Type B pancreatic cell (in vitro differentiated cells): Measurements from ENCODE around the gene NUDT3. TPM values are rescaled to one million over a fixed set of nuclear protein-coding genes. Genes with fewer than 3 reads are reported as not detected.
A peak's percentile ranks its signal among the peaks of the same experiment; 100 is the strongest.

ENCODE experiments used
- DNase-seq: peaks from one replicate; pipeline ENCODE4 v3.0.0; 2021; ENCODE audit warnings: mixed read lengths; ENCODE audit not compliant: unreplicated experiment; ENCODE audit errors: extremely low spot score
- H3K27ac Mint-ChIP-seq: 2 replicates; pipeline ENCODE4 v1.8.0; 2021; ENCODE audit warnings: mild to moderate bottlenecking, mixed read lengths
- H3K27me3 Mint-ChIP-seq: 2 replicates; pipeline ENCODE4 v1.8.0; 2021; ENCODE audit warnings: mixed read lengths
- H3K36me3 Mint-ChIP-seq: 2 replicates; pipeline ENCODE4 v1.8.0; 2021; ENCODE audit warnings: mixed read lengths
- H3K4me1 Mint-ChIP-seq: one replicate; pipeline ENCODE4 v1.8.0; 2021; ENCODE audit warnings: mixed read lengths; ENCODE audit not compliant: unreplicated experiment
- H3K4me3 Mint-ChIP-seq: 2 replicates; pipeline ENCODE4 v1.8.0; 2021; ENCODE audit warnings: mild to moderate bottlenecking, mixed read lengths
- H3K9me3 Mint-ChIP-seq: 2 replicates; pipeline ENCODE4 v1.8.0; 2021; ENCODE audit warnings: mixed read lengths
- CTCF ChIP-seq: fragments of 200-600 bp; sonication (generic); conservative IDR thresholded peaks from 2 replicates; pipeline ENCODE4 v1.5.0; 2021; ENCODE audit warnings: antibody characterized with exemption, mild to moderate bottlenecking
- total RNA-seq: library from RNA; stranded (reverse); gene quantifications from 2 replicates; pipeline ENCODE4 v1.2.1, GENCODE V29; 2021; ENCODE audit warnings: low replicate concordance

NUDT3 gene
- total RNA-seq, 1 donor from 2014 or later: 31.9 TPM

- Mint-ChIP-seq H3K27me3 (no peaks in the 10 kb centered on the region), H3K27ac (no peak overlapping the region), H3K9me3 (no peaks in the 10 kb centered on the region), H3K4me3 (no peak overlapping the region), H3K4me1 (no peaks in the 10 kb centered on the region), H3K36me3 (no peaks in the 10 kb centered on the region)
- no peak for TF ChIP-seq CTCF
- no peak for DNase-seq
Observed at GRCh38 chr6:34436803-34437643, 44.6 kb upstream of the NUDT3 start.

- Mint-ChIP-seq H3K4me1 (no peaks in the 10 kb centered on the region), H3K4me3 (no peak overlapping the region), H3K27ac (no peak overlapping the region), H3K36me3 (no peaks in the 10 kb centered on the region), H3K27me3 (no peaks in the 10 kb centered on the region), H3K9me3 (no peaks in the 10 kb centered on the region)
- TF ChIP-seq CTCF: no peak
- DNase-seq: no peak
Observed at GRCh38 chr6:34435916-34436315, 43.4 kb upstream of the NUDT3 start.

- H3K27me3 Mint-ChIP-seq: no peaks in the 10 kb centered on the region
- H3K36me3 Mint-ChIP-seq: peaks cover 29% of the 10 kb centered on the region
- H3K4me3 Mint-ChIP-seq: peak within 1 kb of the TSS; percentile 98
- peak within 1 kb of the TSS; percentile 96 for H3K27ac Mint-ChIP-seq
- DNase-seq: peak; percentile 96
- peaks cover 21% of the 10 kb centered on the region for H3K4me1 Mint-ChIP-seq
- H3K9me3 Mint-ChIP-seq: no peaks in the 10 kb centered on the region
- TF ChIP-seq CTCF: no peak
Observed at GRCh38 chr6:34425498-34426410, 33.3 kb upstream of the NUDT3 start, which contains the start of gene RPS10. Gene RPS10, minus strand, starts transcription at chr6:34426069. Its CDS starts 848 bp downstream, at chr6:34425221.

- no peaks in the 10 kb centered on the region for H3K9me3 Mint-ChIP-seq
Observed at GRCh38 chr6:34425132-34425497, 32.6 kb upstream of the NUDT3 start.

More at GRCh38 chr6:34425132-34425497, 32.6 kb upstream of the NUDT3 start:
- Mint-ChIP-seq H3K36me3 (peaks cover 29% of the 10 kb centered on the region), H3K4me3 (peak overlapping the region; percentile 98), H3K27me3 (no peaks in the 10 kb centered on the region), H3K4me1 (peaks cover 21% of the 10 kb centered on the region), H3K27ac (peak overlapping the region; percentile 96)
- TF ChIP-seq CTCF: no peak
- no peak for DNase-seq
